D341Med (cell line): ENCODE results near the gene PKN1.

Experiments used
- DNase-seq: peaks from one replicate; pipeline ENCODE4 v3.0.0; 2012; ENCODE audit warnings: low spot score

PKN1 gene

GRCh38 chr19:14463747-14464146, 30.6 kb downstream of the PKN1 start:
- no peak for DNase-seq

DNA sequence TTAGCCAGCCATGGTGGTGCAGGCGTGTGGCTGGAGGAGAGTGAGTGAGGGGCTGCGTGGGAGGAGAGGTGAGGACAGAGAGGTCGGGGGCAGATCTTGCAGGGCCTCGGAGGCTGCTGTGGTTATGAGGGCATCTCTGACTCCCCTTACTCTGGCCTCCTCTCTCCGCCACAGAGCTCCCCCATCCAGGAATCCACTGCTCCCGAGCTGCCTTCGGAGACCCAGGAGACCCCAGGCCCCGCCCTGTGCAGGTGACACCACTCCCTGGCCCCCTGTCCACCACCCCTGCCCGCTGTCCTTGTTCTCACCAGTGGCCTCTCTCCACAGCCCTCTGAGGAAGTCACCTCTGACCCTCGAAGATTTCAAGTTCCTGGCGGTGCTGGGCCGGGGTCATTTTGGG, 34.3 kb downstream of the PKN1 start:
- DNase-seq, result no peak

DNA sequence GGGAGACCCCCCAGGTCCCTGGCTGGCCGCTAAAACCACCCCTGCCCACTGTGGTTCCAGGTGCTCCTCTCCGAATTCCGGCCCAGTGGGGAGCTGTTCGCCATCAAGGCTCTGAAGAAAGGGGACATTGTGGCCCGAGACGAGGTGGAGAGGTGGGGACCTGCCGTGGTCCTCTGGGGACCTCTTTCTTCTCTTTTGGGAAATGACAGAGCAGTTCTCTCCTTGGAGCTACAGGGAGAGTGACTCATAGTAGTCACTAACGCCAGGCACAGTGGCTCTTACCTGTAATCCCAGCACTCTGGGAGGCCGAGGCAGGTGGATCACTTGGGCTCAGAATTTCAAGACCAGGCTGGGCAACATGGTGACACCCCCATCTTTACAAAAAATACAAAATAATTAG, 34.7 kb downstream of the PKN1 start:
- DNase-seq, result no peak

- no peak for DNase-seq
Measured at GRCh38 chr19:14470031-14470876, 37.1 kb downstream of the PKN1 start.

DNA sequence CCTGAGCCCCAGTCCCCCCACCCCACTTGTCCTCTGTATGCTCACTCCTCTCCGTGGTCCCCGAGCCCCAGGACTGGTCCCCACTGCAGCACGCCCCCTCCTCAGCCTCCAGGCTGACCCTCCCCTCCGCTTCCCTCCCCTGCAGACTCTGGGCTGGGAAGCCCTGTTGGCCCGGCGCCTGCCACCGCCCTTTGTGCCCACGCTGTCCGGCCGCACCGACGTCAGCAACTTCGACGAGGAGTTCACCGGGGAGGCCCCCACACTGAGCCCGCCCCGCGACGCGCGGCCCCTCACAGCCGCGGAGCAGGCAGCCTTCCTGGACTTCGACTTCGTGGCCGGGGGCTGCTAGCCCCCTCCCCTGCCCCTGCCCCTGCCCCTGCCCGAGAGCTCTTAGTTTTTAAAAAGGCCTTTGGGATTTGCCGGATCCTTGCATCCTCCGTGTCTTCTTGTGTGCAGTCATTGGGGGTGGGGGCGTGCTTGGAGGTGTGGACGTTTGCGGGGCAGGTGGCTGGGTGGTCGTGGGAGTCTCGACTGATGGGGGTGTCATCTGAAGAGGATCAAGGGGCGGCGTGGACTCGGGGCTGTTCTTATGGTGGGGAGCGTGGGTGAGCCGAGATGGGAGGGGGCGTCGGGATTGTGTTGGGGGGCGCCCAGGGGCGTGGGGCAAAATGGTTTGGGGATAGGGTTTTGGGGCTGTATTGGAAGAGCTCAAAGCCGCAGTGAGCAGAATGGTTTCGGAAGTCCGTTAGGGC, 38.5 kb downstream of the PKN1 start:
- DNase-seq, result peak; percentile 44

DNA sequence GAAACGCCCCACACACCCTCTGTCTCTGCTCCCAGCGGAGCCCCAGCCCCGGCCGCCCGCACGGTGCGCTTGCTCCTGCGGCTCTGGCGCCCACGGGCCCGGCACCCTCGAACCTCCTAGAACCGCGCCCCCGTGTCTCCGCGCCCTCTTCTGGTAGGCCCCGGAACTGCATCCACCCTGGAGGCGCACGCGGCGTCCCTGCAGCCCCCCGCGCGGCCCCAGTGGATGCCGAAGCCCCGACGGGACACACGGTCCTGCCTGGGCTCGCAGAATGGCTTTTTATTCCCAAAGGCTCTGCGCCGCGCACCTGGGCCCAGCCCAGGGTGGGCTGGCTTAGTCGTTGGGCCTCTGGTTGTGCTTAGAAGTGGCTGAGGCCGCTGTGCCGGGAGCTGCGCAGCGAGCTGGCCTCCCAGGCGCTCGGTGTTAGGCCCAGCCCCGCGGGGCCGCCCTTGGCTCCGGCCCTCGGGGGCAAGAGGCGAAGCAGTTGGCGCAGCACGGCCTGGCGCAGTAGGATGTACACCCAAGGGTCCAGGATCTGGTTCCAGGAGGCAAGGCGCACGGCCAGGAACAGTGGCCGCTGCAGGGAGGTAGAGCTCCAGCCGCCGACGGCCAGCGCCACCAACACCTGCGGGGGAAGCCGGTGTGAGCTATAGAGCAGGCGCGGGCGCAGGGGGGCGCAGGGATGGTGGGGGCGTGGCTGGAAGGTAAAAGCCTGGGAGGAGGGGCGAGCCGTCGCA, 39.3 kb downstream of the PKN1 start:
- peak; percentile 93 for DNase-seq

DNA sequence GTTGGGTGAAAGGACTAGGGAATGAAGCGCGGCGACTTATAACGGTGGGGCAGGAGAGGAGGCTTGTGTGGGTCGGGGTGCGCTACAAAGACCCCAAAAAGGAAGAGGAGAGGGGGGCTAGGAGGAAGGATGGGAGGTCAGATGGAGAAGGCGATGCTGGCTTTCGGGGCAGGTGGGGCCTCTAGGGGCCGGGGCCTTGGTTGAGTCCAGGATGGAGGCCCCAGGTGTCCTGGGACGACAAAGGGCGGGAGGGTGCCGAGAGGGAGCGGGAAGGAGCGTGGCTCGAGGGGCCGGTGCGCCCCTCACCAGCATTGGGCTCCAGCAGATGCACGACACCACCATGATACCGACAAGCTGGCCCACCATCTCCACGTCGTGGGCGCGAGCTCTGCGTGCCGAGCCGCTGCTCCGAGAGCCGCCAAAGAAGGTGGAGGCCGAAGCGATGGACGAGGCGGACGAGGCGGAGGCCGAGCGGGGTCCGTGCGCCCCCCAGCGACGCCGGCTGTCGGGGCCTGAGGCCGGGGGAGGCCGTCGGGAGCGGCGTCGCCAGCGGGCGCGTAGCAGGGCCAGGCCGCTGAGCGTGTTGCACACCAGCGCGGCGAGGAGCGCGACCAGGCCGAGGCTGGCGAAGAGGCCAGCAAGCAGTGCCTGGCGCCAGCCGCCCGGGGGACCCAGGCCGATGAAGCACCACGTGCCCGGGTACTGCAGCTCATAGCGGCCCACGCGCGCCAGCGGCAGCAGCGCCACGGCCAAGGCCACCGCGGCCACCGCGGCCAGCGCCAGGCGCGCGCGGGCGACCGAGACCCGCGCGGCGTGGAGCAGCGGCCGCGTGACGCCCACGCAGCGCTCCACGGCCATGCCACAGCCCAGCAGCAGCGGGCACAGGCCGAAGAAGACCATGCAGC, 40.2 kb downstream of the PKN1 start:
- peak; percentile 47 for DNase-seq

GRCh38 chr19:14473978-14474578, 41.0 kb downstream of the PKN1 start:
- peak; percentile 48 for DNase-seq

GRCh38 chr19:14474827-14475226, 41.7 kb downstream of the PKN1 start:
- DNase-seq, result no peak

DNA sequence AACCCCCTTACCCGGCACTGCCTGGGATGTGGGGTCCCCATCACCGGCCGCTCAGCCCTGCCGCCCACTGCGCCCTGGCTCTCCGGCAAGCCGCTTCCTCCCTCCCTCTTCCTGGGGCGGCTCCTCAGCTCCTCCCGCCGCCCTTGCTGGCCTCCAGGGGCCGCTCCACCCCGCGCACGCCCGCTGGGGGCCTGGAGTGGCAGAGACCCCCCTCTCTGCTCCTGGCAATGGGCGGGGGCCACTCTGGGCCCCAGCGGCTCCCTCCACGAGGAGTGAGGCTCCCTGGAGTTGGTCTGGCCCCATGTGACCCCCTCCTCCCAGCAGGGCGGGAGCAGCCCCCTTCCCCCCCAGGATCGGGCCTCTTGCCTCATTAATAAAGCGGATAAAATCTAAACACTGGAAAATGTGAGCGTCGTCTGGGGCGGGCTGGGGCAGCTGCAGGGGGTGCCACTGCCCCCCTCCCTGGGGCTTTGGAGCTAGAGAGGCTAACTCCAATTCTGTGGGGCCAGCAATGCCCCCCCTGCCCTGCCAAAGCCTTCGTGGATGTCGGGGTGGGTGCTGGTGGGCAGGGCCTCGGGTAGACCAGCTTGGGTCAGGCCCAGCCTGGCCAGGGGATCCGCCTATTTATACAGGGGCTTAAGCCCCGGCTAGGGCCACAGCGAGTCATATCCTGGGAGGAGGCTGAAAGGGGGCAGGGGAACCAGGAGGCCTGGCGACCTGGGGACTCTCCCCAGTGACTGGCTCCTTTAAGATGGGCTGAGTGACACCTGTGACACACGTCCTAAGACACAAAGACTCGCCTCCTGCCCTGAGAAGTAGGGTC, 42.4 kb downstream of the PKN1 start, which contains the start of gene PTGER1:
PTGER1 (minus strand) TSS at position 104 of the 823 bp plus-strand sequence. CDS start 1,034 bp downstream, outside the sequence.
- DNase-seq, result peak; percentile 68

DNA sequence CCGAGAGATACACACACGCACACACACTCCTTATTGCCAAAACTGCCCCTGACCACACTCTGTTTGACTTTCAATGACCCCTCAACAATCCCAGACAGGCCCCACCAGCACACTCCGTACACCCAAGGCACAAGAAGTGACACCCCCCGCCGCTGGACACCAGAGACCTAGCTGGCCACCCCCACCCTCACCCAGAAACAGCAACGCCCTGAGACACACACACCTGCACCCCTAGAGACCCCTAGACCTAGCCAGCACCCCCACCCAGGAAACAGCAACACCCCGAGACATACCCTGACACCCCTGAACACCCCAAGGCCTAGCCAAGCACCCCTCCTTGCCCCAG, 43.2 kb downstream of the PKN1 start:
- no peak for DNase-seq

- DNase-seq, result peak; percentile 42
Measured at GRCh38 chr19:14476673-14477401, 43.7 kb downstream of the PKN1 start.

DNA sequence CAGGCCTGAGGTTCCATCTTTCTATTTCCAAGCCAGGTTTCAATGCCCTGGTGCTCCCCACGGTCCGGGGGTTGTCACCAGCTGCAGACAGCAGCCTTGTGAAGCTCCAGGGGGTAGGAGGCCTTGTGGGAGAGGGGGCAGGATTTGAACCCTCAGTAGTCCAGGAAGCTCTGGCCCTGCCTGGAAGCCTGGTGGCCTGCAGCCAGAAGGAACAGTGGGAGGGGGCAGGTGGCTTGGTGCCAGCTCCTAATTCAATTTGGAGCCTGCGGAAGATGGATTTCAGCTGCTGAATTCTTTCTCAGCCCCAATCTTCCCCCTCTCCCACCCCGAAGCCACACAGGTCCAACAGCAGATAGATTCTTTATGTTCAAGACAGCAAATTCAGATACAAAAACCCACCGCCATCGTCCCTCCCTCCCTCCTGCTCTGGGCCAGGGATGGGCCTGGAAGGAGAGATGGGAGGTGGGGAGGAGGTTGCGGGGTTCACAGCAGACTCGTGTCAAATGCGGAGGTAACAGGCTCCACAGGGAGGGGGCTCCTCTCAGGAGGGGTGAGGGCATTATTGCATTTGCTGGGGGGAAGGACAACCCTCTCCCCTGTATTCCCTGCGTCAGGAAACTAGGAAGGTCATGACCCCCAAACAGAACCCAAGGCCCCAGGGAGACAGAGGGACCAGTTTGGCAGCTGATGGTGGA, 44.5 kb downstream of the PKN1 start:
- no peak for DNase-seq

DNA sequence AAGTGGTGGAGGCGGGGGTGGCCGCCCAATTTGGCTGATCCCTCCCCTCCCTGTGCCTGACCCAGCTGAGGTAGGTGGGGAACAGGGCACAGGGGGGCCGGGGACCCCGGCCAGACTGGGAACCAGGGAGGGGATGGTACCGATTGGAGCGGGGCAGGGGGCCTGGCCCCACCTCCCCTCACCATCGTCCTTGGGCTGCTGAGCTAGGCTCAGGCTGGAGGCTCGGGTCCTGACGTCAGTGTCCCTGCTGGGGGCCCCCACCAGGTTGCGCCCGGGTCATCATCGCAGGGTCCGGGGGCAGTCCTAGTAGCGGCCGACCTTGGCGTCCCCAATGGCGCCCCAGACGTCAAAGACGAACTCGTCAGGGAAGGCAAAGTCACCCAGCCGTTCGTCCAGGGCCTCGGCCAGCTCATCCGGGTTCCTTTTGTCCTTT, 45.0 kb downstream of the PKN1 start:
- no peak for DNase-seq

GRCh38 chr19:14479309-14479974, 46.3 kb downstream of the PKN1 start:
- DNase-seq, result no peak

GRCh38 chr19:14479975-14480699, 47.0 kb downstream of the PKN1 start:
- peak; percentile 88 for DNase-seq

- no peak for DNase-seq
Measured at GRCh38 chr19:14480700-14481079, 47.6 kb downstream of the PKN1 start.
